ENCODE results near the gene C2orf76.

Gene C2orf76

GRCh38 chr2:119266091-119266589 is 100.5 kb downstream of the C2orf76 start:
- Histone ChIP-seq H3K27ac (no peak overlapping the region), H3K9me3 (ENCODE audit: low read depth, low read length) (no peaks in the 10 kb centered on the region), H3K36me3 (ENCODE audit: insufficient read depth, low read length) (no peaks in the 10 kb centered on the region), H3K9ac (ENCODE audit: insufficient read length) (no peak overlapping the region), H3K4me3 (no peak overlapping the region)
- no peak for TF ChIP-seq POLR2AphosphoS5 (IDR thresholded peaks at IDR 0.05; ENCODE audit: borderline replicate concordance, low read depth, low read length)
- TF ChIP-seq EZH2 (IDR thresholded peaks at IDR 0.05), result no peak
- TF ChIP-seq FOXP2 (optimal IDR thresholded peaks at IDR 0.05; ENCODE audit: control extremely low read depth, extremely low read length, insufficient read depth), result no peak
- DNase-seq (ENCODE audit: low read depth, low spot score), result no peak

- H3K4me3 ChIP-seq, result no peak overlapping the region
- H3K36me3 ChIP-seq (ENCODE audit: insufficient read depth, low read length), result no peaks in the 10 kb centered on the region
- H3K27ac ChIP-seq, result no peak overlapping the region
- DNase-seq (ENCODE audit: low read depth, low spot score), result no peak
- H3K9ac ChIP-seq (ENCODE audit: insufficient read length), result no peak overlapping the region
- no peak for TF ChIP-seq POLR2AphosphoS5 (IDR thresholded peaks at IDR 0.05; ENCODE audit: borderline replicate concordance, low read depth, low read length)
- TF ChIP-seq EZH2 (IDR thresholded peaks at IDR 0.05), result no peak
- TF ChIP-seq FOXP2 (optimal IDR thresholded peaks at IDR 0.05; ENCODE audit: control extremely low read depth, extremely low read length, insufficient read depth), result no peak
- H3K9me3 ChIP-seq (ENCODE audit: low read depth, low read length), result no peaks in the 10 kb centered on the region
These were observed 101.0 kb downstream of the C2orf76 start for GRCh38 chr2:119265693-119266066.

- H3K9me3 ChIP-seq (ENCODE audit: low read depth, low read length), result no peaks in the 10 kb centered on the region
- H3K27ac ChIP-seq, result no peak overlapping the region
- DNase-seq (ENCODE audit: low read depth, low spot score), result no peak
- no peaks in the 10 kb centered on the region for H3K36me3 ChIP-seq (ENCODE audit: insufficient read depth, low read length)
- no peak overlapping the region for H3K4me3 ChIP-seq
- no peak overlapping the region for H3K9ac ChIP-seq (ENCODE audit: insufficient read length)
- TF ChIP-seq FOXP2 (optimal IDR thresholded peaks at IDR 0.05; ENCODE audit: control extremely low read depth, extremely low read length, insufficient read depth) (no peak), POLR2AphosphoS5 (IDR thresholded peaks at IDR 0.05; ENCODE audit: borderline replicate concordance, low read depth, low read length) (no peak), EZH2 (IDR thresholded peaks at IDR 0.05) (no peak)
These were observed 101.6 kb downstream of the C2orf76 start for GRCh38 chr2:119264781-119265692.

- H3K4me3 ChIP-seq, result no peak overlapping the region
- TF ChIP-seq POLR2AphosphoS5 (IDR thresholded peaks at IDR 0.05; ENCODE audit: borderline replicate concordance, low read depth, low read length), result no peak
- no peak for TF ChIP-seq EZH2 (IDR thresholded peaks at IDR 0.05)
- no peak for TF ChIP-seq FOXP2 (optimal IDR thresholded peaks at IDR 0.05; ENCODE audit: control extremely low read depth, extremely low read length, insufficient read depth)
- no peaks in the 10 kb centered on the region for H3K36me3 ChIP-seq (ENCODE audit: insufficient read depth, low read length)
- H3K27ac ChIP-seq, result no peak overlapping the region
- DNase-seq (ENCODE audit: low read depth, low spot score), result no peak
- no peaks in the 10 kb centered on the region for H3K9me3 ChIP-seq (ENCODE audit: low read depth, low read length)
- H3K9ac ChIP-seq (ENCODE audit: insufficient read length), result no peak overlapping the region
These were observed 103.0 kb downstream of the C2orf76 start for GRCh38 chr2:119263656-119264055.

GRCh38 chr2:119263025-119263424 is 103.6 kb downstream of the C2orf76 start:
- no peaks in the 10 kb centered on the region for H3K36me3 ChIP-seq (ENCODE audit: insufficient read depth, low read length)
- no peaks in the 10 kb centered on the region for H3K9me3 ChIP-seq (ENCODE audit: low read depth, low read length)
- H3K4me3 ChIP-seq, result no peak overlapping the region
- TF ChIP-seq POLR2AphosphoS5 (IDR thresholded peaks at IDR 0.05; ENCODE audit: borderline replicate concordance, low read depth, low read length), result no peak
- TF ChIP-seq EZH2 (IDR thresholded peaks at IDR 0.05), result no peak
- TF ChIP-seq FOXP2 (optimal IDR thresholded peaks at IDR 0.05; ENCODE audit: control extremely low read depth, extremely low read length, insufficient read depth), result no peak
- DNase-seq (ENCODE audit: low read depth, low spot score), result no peak
- H3K9ac ChIP-seq (ENCODE audit: insufficient read length), result no peak overlapping the region
- no peak overlapping the region for H3K27ac ChIP-seq

- TF ChIP-seq FOXP2 (optimal IDR thresholded peaks at IDR 0.05; ENCODE audit: control extremely low read depth, extremely low read length, insufficient read depth) (no peak), EZH2 (IDR thresholded peaks at IDR 0.05) (no peak), POLR2AphosphoS5 (IDR thresholded peaks at IDR 0.05; ENCODE audit: borderline replicate concordance, low read depth, low read length) (no peak)
These were observed 105.0 kb downstream of the C2orf76 start for GRCh38 chr2:119261493-119262225.

GRCh38 chr2:119260646-119261492 is 105.8 kb downstream of the C2orf76 start:
- TF ChIP-seq FOXP2 (optimal IDR thresholded peaks at IDR 0.05; ENCODE audit: control extremely low read depth, extremely low read length, insufficient read depth), result no peak
- no peak for TF ChIP-seq POLR2AphosphoS5 (IDR thresholded peaks at IDR 0.05; ENCODE audit: borderline replicate concordance, low read depth, low read length)
- no peak for TF ChIP-seq EZH2 (IDR thresholded peaks at IDR 0.05)
- Histone ChIP-seq H3K9ac (ENCODE audit: insufficient read length) (no peak overlapping the region), H3K27ac (no peak overlapping the region), H3K9me3 (ENCODE audit: low read depth, low read length) (no peaks in the 10 kb centered on the region), H3K36me3 (ENCODE audit: insufficient read depth, low read length) (no peaks in the 10 kb centered on the region), H3K4me3 (no peak overlapping the region)
- no peak for DNase-seq (ENCODE audit: low read depth, low spot score)

More at GRCh38 chr2:119261493-119262225, 105.0 kb downstream of the C2orf76 start:
- Histone ChIP-seq H3K27ac (no peak overlapping the region), H3K36me3 (ENCODE audit: insufficient read depth, low read length) (no peaks in the 10 kb centered on the region), H3K4me3 (no peak overlapping the region), H3K9ac (ENCODE audit: insufficient read length) (no peak overlapping the region), H3K9me3 (ENCODE audit: low read depth, low read length) (no peaks in the 10 kb centered on the region)
- no peak for DNase-seq (ENCODE audit: low read depth, low spot score)
